Measurements from ENCODE around the gene CD1C. TPM values are rescaled to one million over a fixed set of nuclear protein-coding genes. Genes with fewer than 3 reads are reported as not detected.

CD1C gene
- total and polyA plus RNA-seq, 2 of the 8 experiments (the other 6 are each of a cell fraction or from before 2014, with no cell fraction given), result 0.06 to 0.35 TPM

DNA sequence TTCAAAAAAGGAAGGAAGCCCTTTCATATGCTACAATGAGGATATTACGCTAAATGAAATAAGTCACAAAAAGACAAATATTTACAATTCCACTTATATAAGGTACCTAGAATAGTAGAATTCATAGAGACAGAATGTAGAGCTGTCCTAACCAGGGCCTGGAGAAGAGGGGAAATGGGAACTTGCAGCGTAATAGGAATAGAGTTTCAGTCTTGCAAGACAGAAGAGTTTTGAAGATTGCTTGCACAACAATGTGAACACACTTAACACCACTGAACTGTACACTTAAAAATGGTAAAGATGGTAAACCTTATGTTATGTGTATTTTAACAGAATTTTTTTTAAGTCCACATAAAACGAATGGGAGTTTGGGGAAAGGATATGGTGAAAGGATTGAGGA is 38.7 kb downstream of the CD1C start:
- Histone ChIP-seq H3K79me1 (ENCODE audit: low read depth, low read length) (no peaks in the 10 kb centered on the region), H3K36me3 (ENCODE audit: control insufficient read depth in 2 of 4, insufficient read depth in 4 of 4, low read length in 3 of 4) (no peaks in the 10 kb centered on the region), H3K4ac (replicated peaks; ENCODE audit: insufficient read length, low read depth, low read length) (no peak overlapping the region), H4K8ac (ENCODE audit: extremely low read depth, insufficient read depth, low read length) (no peak overlapping the region), H3K56ac (replicated peaks; ENCODE audit: insufficient read length, low read depth, low read length) (no peak overlapping the region), H2BK20ac (ENCODE audit: low read length) (no peak overlapping the region), H2AK5ac (ENCODE audit: low read depth, low read length) (no peak overlapping the region), H3K27ac (ENCODE audit: low read depth, low read length) (no peak overlapping the region), H2BK12ac (ENCODE audit: low read depth, low read length) (no peak overlapping the region), H3K18ac (ENCODE audit: extremely low read depth, low read length) (no peak overlapping the region), H3K27me3 (replicated peaks in 1 of 4; ENCODE audit: control insufficient read depth in 3 of 4, extremely low read depth in 1 of 4, insufficient read depth in 3 of 4, low read length in 3 of 4) (no peaks in the 10 kb centered on the region), H4K5ac (ENCODE audit: insufficient read length, low read depth, low read length) (no peak overlapping the region), H3K4me2 (ENCODE audit: insufficient read depth in 1 of 2, low read depth in 2 of 2, low read length in 2 of 2) (no peak overlapping the region), H3K4me1 (replicated peaks in 1 of 4; ENCODE audit: control insufficient read depth in 3 of 4, insufficient read depth in 4 of 4, low read length in 3 of 4) (no peaks in the 10 kb centered on the region), H3K23ac (ENCODE audit: insufficient read length) (no peak overlapping the region), H4K20me1 (replicated peaks in 1 of 2; ENCODE audit: control insufficient read depth in 1 of 2, insufficient read depth in 2 of 2, low read length in 2 of 2) (no peaks in the 10 kb centered on the region), H3K14ac (ENCODE audit: insufficient read length) (no peak overlapping the region), H2BK15ac (ENCODE audit: low read length) (no peak overlapping the region), H2BK120ac (replicated peaks; ENCODE audit: low read depth, low read length) (no peak overlapping the region), H2BK5ac (ENCODE audit: low read depth, low read length) (no peak overlapping the region), H4K91ac (replicated peaks; ENCODE audit: insufficient read length, low read length) (no peak overlapping the region), H3K79me2 (ENCODE audit: control insufficient read depth in 1 of 2, insufficient read depth in 2 of 2, low read length in 2 of 2) (no peaks in the 10 kb centered on the region), H3K4me3 (ENCODE audit: extremely low read depth in 1 of 4, insufficient read depth in 2 of 4, low read depth in 3 of 4, low read length in 4 of 4) (no peak overlapping the region), H3K9me3 (ENCODE audit: insufficient read depth in 2 of 2, low read depth in 1 of 2, low read length in 1 of 2) (no peaks in the 10 kb centered on the region; a peak in 1 of 4 replicates), H3K23me2 (ENCODE audit: low read depth, low read length) (no peaks in the 10 kb centered on the region), H3K9ac (replicated peaks in 1 of 4; ENCODE audit: extremely low read depth in 1 of 4, low read depth in 3 of 4, low read length in 3 of 4) (no peak overlapping the region), H2AFZ (ENCODE audit: low read length) (no peak overlapping the region)
- ChIA-PET CTCF (ENCODE audit: partially characterized antibody) (interaction anchor here (3.1 kb wide), 1 partner anchor 124 kb away, joined by 33 read pairs; no protein-coding TSS in a partner anchor), POLR2A (ENCODE audit: partially characterized antibody) (no interaction called here)
- TF ChIP-seq RFX5 (IDR thresholded peaks at IDR 0.05; ENCODE audit: borderline replicate concordance, low read depth, low read length) (no peak), KDM5A (IDR thresholded peaks at IDR 0.05; ENCODE audit: low read length) (no peak), POU5F1 (IDR thresholded peaks at IDR 0.05; ENCODE audit: low read depth, low read length) (no peak), JUND (IDR thresholded peaks at IDR 0.05; ENCODE audit: low read length) (no peak), RAD21 (IDR thresholded peaks at IDR 0.05 in 1 of 2, conservative IDR thresholded peaks at IDR 0.05 in 1 of 2; ENCODE audit: low read depth in 2 of 2, low read length in 2 of 2) (no peak), RBBP5 (IDR thresholded peaks at IDR 0.05; ENCODE audit: borderline replicate concordance, low read depth, low read length) (no peak), NRF1 (IDR thresholded peaks at IDR 0.05; ENCODE audit: low read depth, low read length) (no peak)
- TF ChIP-seq, protein P1, sequence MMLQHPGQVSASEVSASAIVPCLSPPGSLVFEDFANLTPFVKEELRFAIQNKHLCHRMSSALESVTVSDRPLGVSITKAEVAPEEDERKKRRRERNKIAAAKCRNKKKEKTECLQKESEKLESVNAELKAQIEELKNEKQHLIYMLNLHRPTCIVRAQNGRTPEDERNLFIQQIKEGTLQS (IDR thresholded peaks at IDR 0.05; ENCODE audit: insufficient read depth, low read depth, low read length), result no peak
- TF ChIP-seq, protein P2, sequence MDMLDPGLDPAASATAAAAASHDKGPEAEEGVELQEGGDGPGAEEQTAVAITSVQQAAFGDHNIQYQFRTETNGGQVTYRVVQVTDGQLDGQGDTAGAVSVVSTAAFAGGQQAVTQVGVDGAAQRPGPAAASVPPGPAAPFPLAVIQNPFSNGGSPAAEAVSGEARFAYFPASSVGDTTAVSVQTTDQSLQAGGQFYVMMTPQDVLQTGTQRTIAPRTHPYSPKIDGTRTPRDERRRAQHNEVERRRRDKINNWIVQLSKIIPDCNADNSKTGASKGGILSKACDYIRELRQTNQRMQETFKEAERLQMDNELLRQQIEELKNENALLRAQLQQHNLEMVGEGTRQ (IDR thresholded peaks at IDR 0.05; ENCODE audit: low read length), result no peak
- FAIRE-seq (no peak), DNase-seq (ENCODE audit: low read depth in 1 of 2, low spot score in 2 of 2) (no peak)
- WGBS, 2 experiments (ENCODE audit: extremely low coverage in 1 of 2, insufficient coverage in 1 of 2, insufficient read length in 1 of 2, insufficient replicate concordance in 2 of 2, low coverage in 1 of 2, low lambda C conversion rate in 2 of 2, missing lambda C conversion rate in 1 of 2), result 84 to 100% methylated on average over 1 to 3 of the region's 3 CpGs
